HPDE6-E6E7 (cell line): ENCODE data around the gene CPO.
"Not testable (repeated sequence)": the region's sequence is repeated elsewhere in the genome, so short reads cannot be mapped to it uniquely, and the experiment has no call there.

ENCODE experiments used
- DNase-seq: peaks from one replicate; pipeline ENCODE4 v3.0.0; 2011; ENCODE audit warnings: missing footprints; ENCODE audit errors: extremely low spot score

The CPO gene

GRCh38 chr2:206939340-206939739, at the start of gene CPO:
TSS of gene CPO (plus strand) at chr2:206939518. CDS start at chr2:206939600, 82 bp downstream.
- DNase-seq, result no peak

- DNase-seq, result no peak
Observed at GRCh38 chr2:206890179-206890578, 49.1 kb upstream of the CPO start.

GRCh38 chr2:206890926-206891325, 48.4 kb upstream of the CPO start:
- DNase-seq, result no peak

DNA sequence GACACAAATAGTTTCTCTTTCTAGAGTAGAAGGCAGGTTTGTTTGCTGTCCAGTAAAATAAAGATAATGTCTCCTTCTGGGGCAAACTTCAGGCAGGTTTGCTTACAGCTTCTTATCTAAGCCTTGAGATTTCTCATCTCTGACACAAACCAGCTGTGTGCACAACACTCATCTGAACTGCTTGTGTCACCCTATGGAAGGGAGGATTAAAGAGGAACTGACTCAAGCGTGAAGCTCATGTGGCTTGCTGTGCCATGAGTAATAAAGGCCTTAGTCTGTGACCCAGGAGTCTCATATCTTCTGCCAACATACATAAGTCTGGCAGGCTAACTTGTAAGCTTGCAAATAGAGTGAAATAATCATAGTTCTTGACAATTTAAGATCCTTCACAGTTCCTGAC, 24.2 kb upstream of the CPO start:
- DNase-seq, result peak; percentile 49

GRCh38 chr2:206918263-206918662, 21.1 kb upstream of the CPO start:
- no peak for DNase-seq

- DNase-seq, result no peak
Observed at GRCh38 chr2:206920310-206920709, 19.0 kb upstream of the CPO start.

DNA sequence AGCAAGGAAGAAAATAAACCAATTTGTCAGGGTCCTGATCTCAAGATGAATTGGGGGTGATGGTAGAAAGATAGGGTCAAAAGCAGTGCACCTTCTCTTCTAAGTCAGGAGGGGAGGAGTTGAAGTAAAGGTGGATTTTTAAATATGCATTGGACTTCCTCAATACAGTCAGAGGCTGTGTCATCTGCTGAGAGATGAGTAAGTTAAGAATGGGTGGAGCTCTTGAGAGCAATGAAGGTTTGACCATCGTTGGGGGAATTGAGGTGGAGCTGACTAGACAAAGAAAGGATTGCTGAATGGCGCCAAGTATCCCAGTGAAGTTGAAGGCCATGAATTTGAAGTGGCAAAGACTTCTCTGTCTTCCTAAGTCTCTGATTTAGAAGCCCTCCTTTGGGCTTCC, 18.4 kb upstream of the CPO start:
- DNase-seq, result peak; percentile 15

DNA sequence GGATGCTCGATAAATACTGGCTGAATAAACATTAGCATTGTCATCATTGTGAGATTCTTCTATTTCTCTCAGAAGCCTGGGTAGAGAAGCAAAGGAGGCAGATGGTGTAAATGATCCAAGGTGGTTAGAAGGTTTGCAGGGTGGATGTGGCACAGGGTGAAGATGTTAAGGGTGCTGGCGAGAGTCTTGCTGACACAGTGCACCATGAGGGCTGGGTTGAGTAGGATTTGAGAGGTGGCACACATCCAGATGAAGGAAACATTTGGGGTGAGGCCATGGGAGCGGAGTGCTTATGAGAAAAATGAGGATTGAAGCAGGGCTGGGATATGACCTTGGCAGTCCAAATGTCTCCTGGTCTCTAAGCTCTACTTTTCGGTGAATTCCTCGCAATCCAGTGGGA, 17.8 kb upstream of the CPO start:
- DNase-seq, result no peak

GRCh38 chr2:206935991-206936842, 3.1 kb upstream of the CPO start:
- no peak for DNase-seq

GRCh38 chr2:206936843-206937230, 2.5 kb upstream of the CPO start:
- DNase-seq, result no peak

GRCh38 chr2:206937555-206937954, 1.8 kb upstream of the CPO start:
- DNase-seq, result no peak

DNA sequence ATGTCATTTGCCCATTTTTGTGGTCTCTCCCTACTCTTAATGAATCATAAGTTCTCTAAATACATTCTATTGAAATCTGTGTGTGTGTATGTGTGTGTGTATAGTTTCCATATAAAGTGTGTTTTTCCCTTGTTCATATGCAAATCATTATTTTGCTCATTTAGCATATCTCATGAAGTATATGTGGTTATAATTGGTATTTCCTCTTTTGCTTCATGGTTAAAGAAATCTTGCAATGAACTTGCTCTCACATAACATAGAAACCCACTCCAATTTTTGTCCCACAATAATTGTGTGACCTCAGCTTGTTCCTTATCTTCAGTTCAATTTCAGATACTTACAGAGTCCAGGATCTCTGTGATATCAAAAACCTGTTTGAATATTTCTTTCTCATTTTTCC, 1.2 kb downstream of the CPO start:
- no peak for DNase-seq

DNA sequence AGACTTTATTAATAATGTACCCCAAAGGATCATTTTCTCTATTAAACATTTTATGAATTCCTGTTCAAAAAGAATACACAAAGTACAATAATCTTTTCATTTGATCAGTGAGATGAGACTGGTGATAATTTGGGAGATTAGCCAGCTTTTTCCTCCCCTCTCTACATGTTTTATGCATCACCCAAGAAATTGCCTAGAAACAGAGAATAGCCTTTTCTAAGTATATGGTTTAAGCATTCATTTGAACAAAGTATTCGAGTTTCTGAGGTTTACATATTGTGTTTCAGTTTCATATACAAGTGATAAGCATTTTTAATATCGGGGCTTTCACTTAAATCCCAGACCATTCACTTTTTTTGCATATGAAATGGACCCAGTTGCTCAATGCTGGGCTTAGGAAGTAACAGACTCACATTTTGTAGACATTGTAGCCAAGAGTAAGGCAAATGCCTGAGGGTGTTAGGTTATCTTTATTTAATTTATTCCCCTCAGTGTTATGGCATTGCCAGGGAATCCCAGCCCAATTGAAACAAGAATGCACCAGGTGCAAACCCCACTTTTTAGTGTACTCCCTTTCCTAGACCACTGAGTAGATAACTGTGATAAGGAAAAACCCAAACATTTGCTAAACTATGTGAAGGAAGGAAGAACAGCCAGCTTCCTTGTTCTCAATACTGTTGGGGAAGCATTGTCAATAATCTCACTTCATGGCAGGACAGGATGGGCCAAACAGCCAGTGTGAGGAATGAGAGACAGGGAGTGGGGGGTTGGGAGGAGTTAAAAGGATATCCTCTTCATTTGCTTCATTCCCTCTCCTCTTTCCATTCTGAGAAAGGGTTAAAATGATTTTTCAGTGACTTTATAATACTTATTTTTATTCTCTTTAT, 3.5 kb downstream of the CPO start:
- DNase-seq, result no peak

- DNase-seq, result not testable (repeated sequence)
Observed at GRCh38 chr2:206953404-206953803, 14.1 kb downstream of the CPO start.

- DNase-seq, result no peak
Observed at GRCh38 chr2:206955253-206955652, 15.9 kb downstream of the CPO start.

GRCh38 chr2:206958261-206958660, 18.9 kb downstream of the CPO start:
- no peak for DNase-seq

GRCh38 chr2:206962966-206963365, 23.6 kb downstream of the CPO start:
- no peak for DNase-seq

DNA sequence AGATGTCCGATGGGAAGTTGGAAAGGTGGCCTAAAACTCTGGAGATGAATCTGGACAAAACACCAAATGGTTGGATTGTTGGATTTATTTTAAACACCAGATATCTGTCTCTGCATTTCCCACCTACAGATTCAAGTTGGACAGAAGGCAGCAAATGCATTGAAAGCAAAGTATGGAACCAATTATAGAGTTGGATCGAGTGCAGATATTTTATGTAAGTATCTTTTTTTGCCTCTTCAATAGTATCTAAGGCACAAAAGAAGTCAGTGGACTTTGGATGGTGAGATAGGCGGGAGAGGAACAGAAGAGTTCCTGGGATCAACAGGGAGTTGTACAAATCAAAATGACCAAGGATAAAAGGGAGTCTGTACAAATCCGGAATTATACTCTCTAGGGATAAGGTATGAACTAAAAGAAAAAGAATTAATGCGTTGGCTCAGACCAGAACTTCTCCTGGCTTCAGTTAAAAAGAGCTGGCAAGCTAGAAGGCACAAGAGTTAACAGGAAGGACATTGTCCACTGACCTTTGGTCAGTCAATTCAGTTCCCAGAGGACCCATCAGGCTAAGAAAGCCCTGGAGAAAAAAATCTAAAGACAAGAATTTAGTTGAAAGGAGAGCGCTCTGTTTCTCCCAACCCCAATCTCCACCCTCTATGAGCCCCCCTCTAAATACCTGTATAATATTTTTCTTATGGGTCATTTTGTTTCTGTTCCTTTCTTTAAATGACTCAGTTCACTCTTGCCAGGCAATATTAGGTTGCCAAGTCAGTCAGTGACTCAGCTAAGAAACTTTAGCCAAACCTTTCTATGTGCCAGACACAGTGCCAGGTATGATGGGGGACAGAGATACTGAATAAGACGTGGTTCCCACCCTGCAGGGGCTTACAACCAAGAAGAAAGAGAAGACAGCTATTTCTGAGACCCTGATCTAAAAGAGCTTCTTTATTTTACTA, 29.1 kb downstream of the CPO start:
- DNase-seq, result no peak

- no peak for DNase-seq
Observed at GRCh38 chr2:206969192-206969591, 29.9 kb downstream of the CPO start.

- DNase-seq, result no peak
Observed at GRCh38 chr2:206970589-206971360, 31.5 kb downstream of the CPO start.

DNA sequence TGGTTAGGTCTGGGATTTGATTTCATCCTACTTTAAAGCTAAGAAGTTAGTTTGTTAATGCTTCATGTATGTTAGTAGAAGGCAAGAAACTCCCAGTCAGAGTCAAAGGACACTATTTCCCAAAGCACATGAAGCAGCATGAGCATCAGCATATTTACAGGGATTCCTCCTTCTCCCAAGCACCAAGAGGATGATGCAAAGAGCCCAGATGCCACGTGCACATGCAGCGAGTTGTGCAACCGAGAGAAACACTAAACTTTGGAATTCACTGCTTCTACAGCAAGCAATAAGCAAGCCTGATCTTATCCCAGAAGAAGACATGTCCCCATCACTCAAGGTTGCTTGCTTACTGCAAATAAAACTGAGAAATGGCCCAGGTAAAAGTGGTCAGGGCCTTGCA, 32.5 kb downstream of the CPO start:
- DNase-seq, result no peak
